ENCODE measurements around the gene NPAS3.

The NPAS3 gene

DNA sequence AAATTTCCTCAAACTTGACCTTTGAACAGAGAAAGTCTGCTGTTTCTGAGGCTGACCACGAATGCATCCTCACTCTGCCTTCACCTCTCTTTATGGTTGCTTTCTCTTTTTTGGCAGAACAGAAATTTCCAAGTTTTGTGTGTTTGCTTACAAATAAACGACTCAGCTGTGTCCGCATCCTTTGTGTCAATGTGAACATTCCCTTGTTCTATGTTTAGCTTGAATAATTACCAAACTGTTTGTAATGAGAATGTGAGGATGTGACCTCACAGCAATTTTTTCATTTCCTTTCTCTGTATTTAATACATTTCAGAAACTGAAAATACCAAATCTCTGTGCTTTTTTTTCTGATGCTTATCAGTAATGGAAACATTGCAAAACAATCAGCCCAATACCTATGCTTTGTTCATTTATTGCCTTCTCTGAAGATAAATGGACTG lies 601.3 kb downstream of the NPAS3 start:
- H3K36me3 ChIP-seq (ENCODE audit: insufficient read depth, low read length) = no peaks in the 10 kb centered on the region
- H3K9ac ChIP-seq (ENCODE audit: low read depth, low read length) = no peak overlapping the region
- H3K9me3 ChIP-seq (ENCODE audit: control insufficient read depth, insufficient read depth, low read length) = no peaks in the 10 kb centered on the region
- 0 out of 2 replicates have a peak, but pooled peaks cover 3% of the 10 kb centered on the region for H3K4me1 ChIP-seq (ENCODE audit: insufficient read depth, low read length)

DNA sequence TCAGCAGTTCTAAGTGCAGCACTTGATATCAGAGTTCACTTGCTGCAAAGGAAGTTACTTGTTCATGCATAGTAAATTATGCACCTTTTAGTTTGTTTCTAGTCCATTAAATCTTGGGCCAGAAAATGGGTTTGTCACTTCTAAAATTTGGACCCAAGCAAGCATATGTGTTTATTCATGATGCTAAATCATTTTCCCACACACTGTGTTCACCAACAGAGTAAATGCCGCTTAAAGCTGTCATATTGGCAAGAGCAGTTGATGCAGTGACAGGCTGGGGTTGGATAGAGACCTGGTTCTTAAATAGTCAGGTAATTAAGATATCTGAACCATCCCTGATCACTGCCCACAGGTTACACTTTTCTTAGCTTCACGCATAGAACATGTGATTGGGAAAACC lies 602.5 kb downstream of the NPAS3 start:
- H3K4me1 ChIP-seq (ENCODE audit: insufficient read depth, low read length) = 0 out of 2 replicates have a peak, but pooled peaks cover 3% of the 10 kb centered on the region
- no peak overlapping the region for H3K9ac ChIP-seq (ENCODE audit: low read depth, low read length)
- H3K36me3 ChIP-seq (ENCODE audit: insufficient read depth, low read length) = no peaks in the 10 kb centered on the region
- no peaks in the 10 kb centered on the region for H3K9me3 ChIP-seq (ENCODE audit: control insufficient read depth, insufficient read depth, low read length)

DNA sequence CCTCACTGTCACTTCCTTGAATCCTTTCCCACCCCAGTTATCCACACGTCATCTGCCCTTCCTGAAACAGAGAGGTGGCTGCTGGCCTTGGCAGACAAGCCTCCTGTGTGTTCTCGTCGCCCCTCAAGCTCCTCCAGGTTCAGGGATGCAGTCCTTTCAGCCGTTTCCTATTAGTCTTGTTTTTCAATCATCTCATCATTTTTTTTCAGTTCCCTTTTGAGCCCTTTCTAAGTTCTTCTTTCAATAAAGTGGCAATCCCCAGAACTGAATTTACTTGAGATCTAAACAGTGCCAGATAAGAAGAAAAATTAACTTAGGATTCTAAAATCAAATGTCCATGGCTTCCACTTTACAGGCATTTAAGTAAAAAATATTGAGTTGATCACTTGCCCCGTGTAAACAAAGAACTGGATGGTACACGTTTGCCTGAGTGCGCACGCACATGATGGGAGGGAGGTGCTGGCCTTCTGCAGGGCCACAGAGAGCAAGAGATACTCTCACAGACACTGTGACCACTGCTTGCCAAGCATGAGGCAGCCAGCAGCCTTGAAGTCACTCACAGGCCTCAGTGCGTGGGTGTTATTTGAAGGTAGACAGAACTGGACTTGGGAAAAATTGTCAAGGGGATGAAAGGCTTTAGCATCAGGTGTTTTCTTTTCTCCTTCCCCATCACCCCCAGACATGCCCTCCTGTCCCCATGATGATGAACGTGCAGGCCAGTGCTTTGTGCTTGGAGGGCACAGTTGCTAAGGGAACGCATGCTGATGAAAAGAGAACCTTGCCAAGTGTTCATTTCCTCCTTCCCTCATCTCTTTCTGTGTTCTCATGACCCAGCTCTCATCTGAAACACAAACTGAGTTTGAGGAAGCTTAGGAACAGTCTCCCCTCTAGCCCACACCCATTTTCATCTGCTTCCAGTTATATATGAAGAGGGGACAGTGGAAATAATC lies 603.9 kb downstream of the NPAS3 start:
- Histone ChIP-seq H3K9ac (ENCODE audit: low read depth, low read length) (no peak overlapping the region), H3K9me3 (ENCODE audit: control insufficient read depth, insufficient read depth, low read length) (no peaks in the 10 kb centered on the region), H3K4me1 (ENCODE audit: insufficient read depth, low read length) (0 out of 2 replicates have a peak, but pooled peaks cover 3% of the 10 kb centered on the region), H3K36me3 (ENCODE audit: insufficient read depth, low read length) (no peaks in the 10 kb centered on the region)

DNA sequence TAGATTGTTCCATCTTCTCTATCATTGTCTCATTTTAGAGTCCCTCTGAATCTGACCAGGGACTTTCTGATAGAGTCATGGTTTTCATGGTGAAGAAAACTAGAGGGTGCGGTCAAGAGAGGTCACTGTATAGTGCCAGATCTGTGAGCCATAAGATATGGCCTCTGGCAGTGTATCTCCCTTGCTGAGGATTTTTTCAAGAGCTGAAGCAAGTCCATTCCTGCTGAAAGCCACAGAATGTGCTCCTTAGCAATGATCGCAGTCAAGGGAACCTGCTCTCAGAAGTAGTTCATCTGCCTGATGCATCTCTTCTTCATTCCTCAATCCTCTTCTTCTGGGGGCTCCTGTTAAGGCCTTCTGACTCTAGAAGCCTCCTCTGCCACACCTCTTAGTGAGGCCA lies 607.0 kb downstream of the NPAS3 start:
- H3K4me1 ChIP-seq (ENCODE audit: insufficient read depth, low read length) = no peaks in the 10 kb centered on the region
- H3K9me3 ChIP-seq (ENCODE audit: control insufficient read depth, insufficient read depth, low read length) = no peaks in the 10 kb centered on the region
- no peak overlapping the region for H3K9ac ChIP-seq (ENCODE audit: low read depth, low read length)
- H3K36me3 ChIP-seq (ENCODE audit: insufficient read depth, low read length) = no peaks in the 10 kb centered on the region

DNA sequence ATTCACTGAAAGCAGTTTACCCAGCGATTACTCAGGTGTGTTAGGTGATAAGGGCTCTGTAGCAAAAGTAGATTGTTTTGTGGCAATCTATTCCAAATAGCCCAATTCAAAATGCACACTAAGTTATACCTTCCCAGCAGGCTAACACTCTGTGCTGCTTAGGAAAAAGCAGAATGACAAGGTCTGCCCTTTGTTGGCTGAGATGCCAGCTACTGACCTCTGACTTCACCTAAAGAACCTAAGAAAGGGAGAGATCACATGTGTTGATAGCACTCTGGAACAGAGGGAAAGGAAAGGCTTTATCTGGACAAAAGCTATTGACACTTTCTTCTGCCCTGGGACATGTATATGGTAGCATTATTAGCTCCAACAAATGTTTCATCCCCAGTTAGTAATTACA lies 609.9 kb downstream of the NPAS3 start:
- H3K9ac ChIP-seq (ENCODE audit: low read depth, low read length) = no peak overlapping the region
- H3K36me3 ChIP-seq (ENCODE audit: insufficient read depth, low read length) = no peaks in the 10 kb centered on the region
- peaks cover 8% of the 10 kb centered on the region; the same call in 1 of the 2 replicates for H3K4me1 ChIP-seq (ENCODE audit: insufficient read depth, low read length)
- no peaks in the 10 kb centered on the region for H3K9me3 ChIP-seq (ENCODE audit: control insufficient read depth, insufficient read depth, low read length)

DNA sequence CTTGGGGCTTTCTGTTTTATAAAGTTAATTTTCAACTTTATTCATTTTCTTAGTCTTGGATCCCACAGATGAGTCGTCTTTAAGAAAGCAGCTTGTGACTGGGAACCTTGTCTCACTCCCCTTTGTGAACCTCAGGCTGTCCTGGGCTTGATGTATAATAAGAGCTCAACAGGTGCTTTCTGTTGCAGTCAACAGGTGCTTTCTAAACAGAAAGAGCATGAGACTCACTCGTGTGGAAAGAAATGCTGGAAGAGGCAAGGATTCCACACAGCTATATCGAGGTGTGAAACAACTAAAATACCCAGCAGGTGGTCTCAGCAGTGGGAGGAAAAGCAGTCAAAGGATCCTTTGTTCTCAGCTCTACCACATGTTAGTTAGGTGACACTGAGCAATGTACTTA lies 613.3 kb downstream of the NPAS3 start:
- H3K4me1 ChIP-seq (ENCODE audit: insufficient read depth, low read length) = peaks cover 8% of the 10 kb centered on the region; the same call in 1 of the 2 replicates

DNA sequence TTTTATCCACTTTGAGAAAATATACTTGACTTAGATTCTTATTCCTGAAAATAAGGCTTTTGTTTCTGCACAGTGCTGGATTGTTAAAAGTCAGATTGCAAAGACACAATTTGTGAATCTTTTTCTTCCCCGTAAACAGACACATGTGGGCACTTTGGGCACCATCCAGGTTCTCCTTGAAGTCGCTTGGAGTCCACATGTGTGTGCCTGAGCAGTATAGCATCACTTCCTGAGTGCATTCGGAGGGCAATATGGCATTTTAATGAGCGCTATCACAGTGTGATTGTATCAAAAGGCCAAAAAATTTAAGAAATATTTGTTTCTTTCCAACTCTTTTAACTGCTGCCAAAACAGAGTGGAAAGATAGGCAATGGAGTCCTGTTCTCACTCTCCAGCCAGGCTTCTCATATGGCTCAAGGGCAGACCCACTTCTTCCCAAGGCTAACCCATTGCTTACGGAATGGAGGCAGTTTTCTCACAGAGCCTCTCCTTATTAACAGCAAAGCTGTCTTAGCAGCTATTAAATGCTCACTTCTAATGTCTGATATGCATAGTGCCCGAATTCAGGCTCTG lies 615.1 kb downstream of the NPAS3 start:
- Histone ChIP-seq H3K4me1 (ENCODE audit: insufficient read depth, low read length) (peaks cover 8% of the 10 kb centered on the region; the same call in 1 of the 2 replicates), H3K9me3 (ENCODE audit: control insufficient read depth, insufficient read depth, low read length) (no peaks in the 10 kb centered on the region), H3K9ac (ENCODE audit: low read depth, low read length) (no peak overlapping the region)

More for the DNA sequence above, 613.3 kb downstream of the NPAS3 start:
- no peaks in the 10 kb centered on the region for H3K9me3 ChIP-seq (ENCODE audit: control insufficient read depth, insufficient read depth, low read length)
- no peak overlapping the region for H3K9ac ChIP-seq (ENCODE audit: low read depth, low read length)
- H3K36me3 ChIP-seq (ENCODE audit: insufficient read depth, low read length) = no peaks in the 10 kb centered on the region

DNA sequence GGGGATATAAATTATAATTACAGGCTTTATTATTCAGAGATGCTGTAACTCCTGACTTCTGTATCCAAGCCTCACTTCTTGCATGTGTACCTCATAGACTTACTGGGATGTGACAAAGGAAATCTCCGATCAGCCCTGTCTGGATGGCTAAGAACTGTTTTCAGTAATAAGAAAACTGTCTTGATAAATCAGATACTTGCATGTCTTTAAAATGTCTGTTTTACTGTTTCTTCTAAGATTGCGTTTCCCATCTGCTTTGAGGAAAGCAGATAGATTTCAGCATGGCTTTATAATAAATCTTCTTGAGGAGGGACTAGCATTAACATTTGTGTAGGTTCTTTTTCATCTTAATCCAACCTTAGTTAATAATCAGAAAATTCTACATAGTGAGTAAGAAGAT lies 616.3 kb downstream of the NPAS3 start:
- Histone ChIP-seq H3K4me1 (ENCODE audit: insufficient read depth, low read length) (peaks cover 8% of the 10 kb centered on the region; the same call in 1 of the 2 replicates), H3K36me3 (ENCODE audit: insufficient read depth, low read length) (no peaks in the 10 kb centered on the region), H3K9me3 (ENCODE audit: control insufficient read depth, insufficient read depth, low read length) (no peaks in the 10 kb centered on the region), H3K9ac (ENCODE audit: low read depth, low read length) (no peak overlapping the region)

More for the DNA sequence above, 615.1 kb downstream of the NPAS3 start:
- H3K36me3 ChIP-seq (ENCODE audit: insufficient read depth, low read length) = no peaks in the 10 kb centered on the region

DNA sequence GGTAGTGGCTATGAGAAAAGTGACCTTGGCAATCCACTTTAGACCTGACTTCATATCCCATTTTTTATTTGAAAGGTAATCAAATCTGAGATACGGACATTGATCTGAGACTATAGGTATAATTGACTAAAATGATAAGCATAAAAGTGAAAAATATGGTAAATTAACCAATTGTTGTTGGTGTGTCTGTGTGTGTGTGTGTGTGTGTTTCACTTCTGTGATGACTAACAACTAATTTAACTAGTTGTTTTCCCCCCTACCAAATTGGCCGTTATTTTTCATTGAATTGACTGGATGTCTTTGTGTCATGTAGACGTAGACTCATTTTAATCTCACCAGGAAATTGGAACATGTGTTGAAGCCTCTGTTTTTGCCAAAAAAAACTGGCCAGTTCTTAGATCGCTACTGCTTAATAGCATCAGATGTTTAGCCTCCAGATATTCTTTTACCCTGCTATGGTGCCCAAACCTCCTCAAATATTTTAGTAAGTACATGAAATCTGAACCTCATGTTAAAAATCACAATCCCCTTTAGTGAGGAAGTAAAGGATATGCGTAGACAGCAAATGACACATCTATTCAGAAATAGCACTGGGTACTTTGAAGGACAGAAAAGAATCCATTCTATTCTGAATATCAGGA lies 617.2 kb downstream of the NPAS3 start:
- H3K9me3 ChIP-seq (ENCODE audit: control insufficient read depth, insufficient read depth, low read length) = no peaks in the 10 kb centered on the region
- no peaks in the 10 kb centered on the region for H3K36me3 ChIP-seq (ENCODE audit: insufficient read depth, low read length)
- H3K9ac ChIP-seq (ENCODE audit: low read depth, low read length) = no peak overlapping the region
- H3K4me1 ChIP-seq (ENCODE audit: insufficient read depth, low read length) = peaks cover 8% of the 10 kb centered on the region; the same call in 1 of the 2 replicates

DNA sequence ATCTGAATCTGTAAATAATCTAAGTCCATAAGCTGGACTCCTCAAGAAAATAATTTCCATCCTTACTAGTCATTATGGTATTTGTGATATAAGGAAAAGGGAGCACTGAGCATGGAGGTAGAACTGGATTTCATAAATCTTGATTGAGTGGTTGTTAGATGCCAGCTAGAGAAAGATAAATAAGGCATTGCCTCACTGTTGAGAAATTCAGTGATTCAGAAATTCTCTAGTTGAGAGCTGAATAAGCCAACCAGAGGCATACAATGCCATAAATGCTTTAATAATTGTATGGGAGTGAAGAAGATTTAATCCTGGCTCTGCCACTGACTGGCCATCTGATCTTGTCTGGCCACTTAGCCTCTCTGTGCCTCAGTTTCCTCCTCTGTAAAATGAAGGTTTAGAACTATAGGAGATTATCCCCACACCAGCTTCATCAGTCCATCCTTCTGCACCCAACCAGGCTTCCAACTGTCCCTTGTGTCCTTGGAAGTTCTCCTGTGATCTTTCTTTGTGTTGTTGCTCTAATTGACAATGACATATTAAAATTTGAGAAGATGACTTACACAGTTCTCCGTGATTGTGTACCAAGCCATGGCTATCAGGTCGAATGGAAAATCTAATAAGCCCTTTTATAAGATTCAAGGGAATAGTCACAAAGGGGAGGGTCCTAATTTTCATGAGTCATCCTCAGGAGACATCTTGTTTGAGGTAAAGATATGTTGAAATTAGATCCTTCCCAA lies 617.9 kb downstream of the NPAS3 start:
- H3K4me1 ChIP-seq (ENCODE audit: insufficient read depth, low read length) = peaks cover 11% of the 10 kb centered on the region; the same call in 1 of the 2 replicates
- no peaks in the 10 kb centered on the region for H3K36me3 ChIP-seq (ENCODE audit: insufficient read depth, low read length)
- H3K9ac ChIP-seq (ENCODE audit: low read depth, low read length) = no peak overlapping the region
- no peaks in the 10 kb centered on the region for H3K9me3 ChIP-seq (ENCODE audit: control insufficient read depth, insufficient read depth, low read length)

DNA sequence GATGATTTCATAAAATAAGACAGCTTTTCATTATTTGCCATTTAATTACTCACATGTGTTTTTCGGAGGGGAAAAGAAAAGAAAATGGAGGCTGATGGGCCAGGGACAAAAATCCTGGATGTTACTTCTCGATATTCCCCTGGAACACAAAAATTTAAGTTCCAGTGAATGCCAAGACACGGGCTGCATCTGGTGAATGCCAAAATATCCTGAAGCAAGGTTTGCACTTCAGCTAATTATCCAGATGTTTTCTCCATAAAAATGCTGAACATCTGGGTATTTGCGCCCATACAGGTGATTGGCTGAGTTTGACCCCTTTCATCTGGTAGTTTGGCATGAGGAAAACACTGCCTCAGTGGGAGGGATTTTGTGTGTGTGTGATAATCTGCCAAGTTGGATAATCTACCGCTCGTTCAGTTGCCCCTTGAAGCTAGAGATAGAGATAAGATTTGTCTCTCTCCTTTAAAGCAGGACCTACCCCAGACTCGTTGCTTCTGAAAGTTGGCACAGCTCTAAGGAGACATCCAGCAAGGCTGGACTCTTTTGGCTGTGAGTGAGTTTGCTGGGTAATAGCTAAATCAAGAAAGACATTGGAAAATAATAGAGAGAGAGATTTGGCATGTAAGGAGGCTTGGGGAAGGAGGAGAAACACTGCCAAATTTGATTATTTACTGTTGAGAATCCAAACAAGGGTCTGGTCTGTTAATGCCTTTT lies 622.2 kb downstream of the NPAS3 start:
- peaks cover 20% of the 10 kb centered on the region for H3K4me1 ChIP-seq (ENCODE audit: insufficient read depth, low read length)
- H3K36me3 ChIP-seq (ENCODE audit: insufficient read depth, low read length) = no peaks in the 10 kb centered on the region
- no peak overlapping the region for H3K9ac ChIP-seq (ENCODE audit: low read depth, low read length)
- H3K9me3 ChIP-seq (ENCODE audit: control insufficient read depth, insufficient read depth, low read length) = no peaks in the 10 kb centered on the region

DNA sequence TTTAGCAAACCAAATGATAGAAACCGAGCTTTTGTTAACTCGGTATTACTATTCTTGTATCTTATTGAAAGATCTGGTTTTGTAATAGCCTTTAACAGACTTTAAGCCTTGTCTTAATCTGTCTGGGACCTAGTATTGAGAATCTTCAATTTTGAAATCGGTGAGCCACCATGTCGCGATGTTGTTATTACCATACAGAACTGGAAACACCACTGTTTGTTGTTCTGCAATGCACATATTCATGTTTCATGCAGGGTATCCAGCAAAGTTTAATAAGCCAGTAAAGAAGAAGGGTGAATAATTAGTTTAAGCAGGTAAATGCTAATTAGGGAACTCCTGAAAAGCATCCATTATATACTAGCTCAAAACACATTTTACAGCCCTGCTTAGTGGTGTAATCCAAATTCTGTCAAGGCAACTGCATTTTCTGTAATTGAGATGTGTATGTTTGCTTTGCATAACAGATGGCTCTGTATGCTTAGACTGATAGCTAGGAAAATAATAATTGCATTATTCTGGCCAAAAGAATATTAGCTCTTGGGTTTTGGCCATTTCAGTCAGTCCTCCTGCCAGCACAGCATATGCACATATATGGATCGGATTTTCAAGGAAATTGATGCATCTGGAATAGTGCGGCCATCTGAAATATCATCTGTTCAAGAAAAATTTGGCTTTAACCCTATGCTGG lies 623.0 kb downstream of the NPAS3 start:
- Histone ChIP-seq H3K9ac (ENCODE audit: low read depth, low read length) (no peak overlapping the region), H3K9me3 (ENCODE audit: control insufficient read depth, insufficient read depth, low read length) (no peaks in the 10 kb centered on the region), H3K4me1 (ENCODE audit: insufficient read depth, low read length) (peaks cover 27% of the 10 kb centered on the region), H3K36me3 (ENCODE audit: insufficient read depth, low read length) (no peaks in the 10 kb centered on the region)

Data from ES-I3 (cell line).